ENCODE data around the gene RELB.
"Not testable (repeated sequence)": the region's sequence is repeated elsewhere in the genome, so short reads cannot be mapped to it uniquely, and the experiment has no call there.

RELB gene

GRCh38 chr19:44987148-44987675, 14.1 kb upstream of the RELB start:
- no peak for DNase-seq

- no peak for DNase-seq
Observed at GRCh38 chr19:44988273-44988672, 13.0 kb upstream of the RELB start.

GRCh38 chr19:44988896-44989556, 12.2 kb upstream of the RELB start:
- peak; percentile 59 for DNase-seq

GRCh38 chr19:44990459-44990858, 10.8 kb upstream of the RELB start:
- DNase-seq, result no peak

GRCh38 chr19:44990966-44991365, 10.3 kb upstream of the RELB start:
- no peak for DNase-seq

GRCh38 chr19:44992336-44993163, 8.7 kb upstream of the RELB start:
- DNase-seq, result no peak

- DNase-seq, result no peak
Observed at GRCh38 chr19:44993526-44993925, 7.7 kb upstream of the RELB start.

GRCh38 chr19:44993926-44994537, 7.2 kb upstream of the RELB start:
- DNase-seq, result no peak

- DNase-seq, result no peak
Observed at GRCh38 chr19:44998025-44998424, 3.2 kb upstream of the RELB start.

- not testable (repeated sequence) for DNase-seq
Observed at GRCh38 chr19:44999131-44999925, 1.9 kb upstream of the RELB start.

GRCh38 chr19:45000665-45001064, 599 bp upstream of the RELB start:
- not testable (repeated sequence) for DNase-seq

GRCh38 chr19:45003485-45003884, 2.2 kb downstream of the RELB start:
- no peak for DNase-seq

- DNase-seq, result no peak
Observed at GRCh38 chr19:45005787-45006186, 4.5 kb downstream of the RELB start.

GRCh38 chr19:45008552-45008951, 7.3 kb downstream of the RELB start:
- no peak for DNase-seq

- DNase-seq, result no peak
Observed at GRCh38 chr19:45009625-45010255, 8.5 kb downstream of the RELB start.

GRCh38 chr19:45010306-45010705, 9.0 kb downstream of the RELB start:
- DNase-seq, result no peak

- no peak for DNase-seq
Observed at GRCh38 chr19:45011959-45012358, 10.7 kb downstream of the RELB start.

- DNase-seq, result peak; percentile 76
Observed at GRCh38 chr19:45016388-45017314, 15.4 kb downstream of the RELB start.

GRCh38 chr19:45019187-45019586, 17.9 kb downstream of the RELB start:
- no peak for DNase-seq

GRCh38 chr19:45020071-45020470, 18.8 kb downstream of the RELB start:
- no peak for DNase-seq

GRCh38 chr19:45021971-45022370, 20.7 kb downstream of the RELB start:
- DNase-seq, result no peak
